Loucy (cell line): ENCODE measurements around the gene IGF2BP1.
"Not testable (repeated sequence)": the region's sequence is repeated elsewhere in the genome, so short reads cannot be mapped to it uniquely, and the experiment has no call there.

ENCODE experiments used
- H2AFZ ChIP-seq: fragments of 200-600 bp; sonication (generic); 2 replicates; pipeline ENCODE4 v1.6.0; 2016; ENCODE audit warnings: antibody characterized with exemption, mild to moderate bottlenecking, low read length, moderate library complexity
- H3F3A ChIP-seq: fragments of 200-600 bp; 2 replicates; pipeline ENCODE4 v1.6.0; 2016; ENCODE audit warnings: antibody characterized with exemption, low read depth, mild to moderate bottlenecking
- H3K27me3 ChIP-seq: fragments of 200-600 bp; sonication (generic); 2 replicates; pipeline ENCODE4 v1.6.1; 2014; ENCODE audit warnings: low read length, mild to moderate bottlenecking; ENCODE audit not compliant: insufficient read depth, poor library complexity, severe bottlenecking
- H3K36me3 ChIP-seq: fragments of 200-600 bp; sonication (generic); 2 replicates; pipeline ENCODE4 v1.6.1; 2016; ENCODE audit warnings: low read length; ENCODE audit not compliant: insufficient read depth
- H3K4me1 ChIP-seq: fragments of 200-600 bp; sonication (generic); 2 replicates; pipeline ENCODE4 v1.5.1; 2014; ENCODE audit warnings: low read length, mild to moderate bottlenecking; ENCODE audit not compliant: insufficient read depth, poor library complexity, severe bottlenecking
- H3K4me2 ChIP-seq: fragments of 200-600 bp; sonication (generic); 2 replicates; pipeline ENCODE4 v1.6.0; 2014; ENCODE audit warnings: antibody characterized with exemption, low read length, low read depth, mild to moderate bottlenecking; ENCODE audit not compliant: poor library complexity, severe bottlenecking
- H3K4me3 ChIP-seq: fragments of 200-600 bp; sonication (generic); 2 replicates; pipeline ENCODE4 v1.5.1; 2014; ENCODE audit warnings: low read length, mild to moderate bottlenecking, mixed read lengths; ENCODE audit not compliant: poor library complexity, severe bottlenecking
- H3K79me2 ChIP-seq: fragments of 200-600 bp; sonication (generic); 2 replicates; pipeline ENCODE4 v1.6.1; 2014; ENCODE audit warnings: low read length; ENCODE audit not compliant: insufficient read depth
- H3K9ac ChIP-seq: fragments of 200-600 bp; sonication (generic); 2 replicates; pipeline ENCODE4 v1.6.0; 2014; ENCODE audit warnings: mild to moderate bottlenecking, low read depth, low read length, moderate library complexity; ENCODE audit not compliant: poor library complexity, severe bottlenecking
- H3K9me2 ChIP-seq: fragments of 200-600 bp; sonication (generic); replicated peaks from 2 replicates; pipeline ENCODE4 v1.6.1; 2016; ENCODE audit warnings: low read depth, low read length, mixed read lengths
- H3K9me3 ChIP-seq: fragments of 200-600 bp; sonication (generic); 2 replicates; pipeline ENCODE4 v1.6.1; 2014; ENCODE audit warnings: mild to moderate bottlenecking, antibody characterized with exemption, low read length, low read depth; ENCODE audit not compliant: insufficient read depth
- H4K20me1 ChIP-seq: fragments of 200-600 bp; sonication (generic); 2 replicates; pipeline ENCODE4 v1.6.0; 2014; ENCODE audit warnings: antibody characterized with exemption, low read length, mild to moderate bottlenecking; ENCODE audit not compliant: insufficient read depth, poor library complexity, severe bottlenecking
- CTCF ChIP-seq: fragments of 200-600 bp; sonication (generic); conservative IDR thresholded peaks from 2 replicates; pipeline ENCODE4 v1.5.1; 2014; ENCODE audit warnings: mild to moderate bottlenecking, antibody characterized with exemption, low read length
- EZH2phosphoT487 ChIP-seq: fragments of 200-600 bp; IDR thresholded peaks from 2 replicates; pipeline ENCODE4 v1.6.1; 2018; ENCODE audit warnings: antibody characterized with exemption, mild to moderate bottlenecking, moderate library complexity, borderline replicate concordance

IGF2BP1 gene

GRCh38 chr17:49093131-49093530 lies 95.9 kb downstream of the IGF2BP1 start:
- Histone ChIP-seq H3K79me2 (no peaks in the 10 kb centered on the region), H4K20me1 (no peaks in the 10 kb centered on the region), H3K9me2 (no peaks in the 10 kb centered on the region), H3K9ac (no peak overlapping the region), H3K9me3 (no peaks in the 10 kb centered on the region), H3K36me3 (no peaks in the 10 kb centered on the region), H3K4me1 (no peaks in the 10 kb centered on the region), H3K27me3 (no peaks in the 10 kb centered on the region), H3K4me3 (no peak overlapping the region), H3F3A (no peaks in the 10 kb centered on the region), H3K4me2 (no peak overlapping the region), H2AFZ (no peak overlapping the region)
- no peak for TF ChIP-seq CTCF
- no peak for TF ChIP-seq EZH2phosphoT487

- no peaks in the 10 kb centered on the region for H4K20me1 ChIP-seq
- H3K9ac ChIP-seq: no peak overlapping the region
- no peaks in the 10 kb centered on the region for H3K27me3 ChIP-seq
- no peaks in the 10 kb centered on the region for H3K4me1 ChIP-seq
- H3K9me2 ChIP-seq: no peaks in the 10 kb centered on the region
- no peaks in the 10 kb centered on the region for H3K36me3 ChIP-seq
- H2AFZ ChIP-seq: no peak overlapping the region
- no peak for TF ChIP-seq CTCF
- TF ChIP-seq EZH2phosphoT487: no peak
- no peaks in the 10 kb centered on the region for H3F3A ChIP-seq
- no peak overlapping the region for H3K4me2 ChIP-seq
- no peak overlapping the region for H3K4me3 ChIP-seq
- H3K9me3 ChIP-seq: no peaks in the 10 kb centered on the region
- H3K79me2 ChIP-seq: no peaks in the 10 kb centered on the region
These were observed 103.4 kb downstream of the IGF2BP1 start for GRCh38 chr17:49100601-49101000.

GRCh38 chr17:49101054-49101534 lies 103.9 kb downstream of the IGF2BP1 start:
- Histone ChIP-seq H3F3A (no peaks in the 10 kb centered on the region), H3K36me3 (no peaks in the 10 kb centered on the region), H3K4me1 (no peaks in the 10 kb centered on the region), H3K9ac (no peak overlapping the region), H4K20me1 (no peaks in the 10 kb centered on the region), H3K27me3 (no peaks in the 10 kb centered on the region), H2AFZ (no peak overlapping the region), H3K79me2 (no peaks in the 10 kb centered on the region), H3K4me3 (no peak overlapping the region), H3K9me3 (no peaks in the 10 kb centered on the region), H3K4me2 (no peak overlapping the region), H3K9me2 (no peaks in the 10 kb centered on the region)
- no peak for TF ChIP-seq CTCF
- no peak for TF ChIP-seq EZH2phosphoT487

GRCh38 chr17:49103360-49103759 lies 106.2 kb downstream of the IGF2BP1 start:
- H3K4me2 ChIP-seq, H3K9me2 ChIP-seq, H4K20me1 ChIP-seq, H3F3A ChIP-seq, H2AFZ ChIP-seq, H3K9me3 ChIP-seq, H3K4me3 ChIP-seq, H3K4me1 ChIP-seq, H3K36me3 ChIP-seq, H3K27me3 ChIP-seq, H3K79me2 ChIP-seq, H3K9ac ChIP-seq: not testable (repeated sequence)
